NT2/D1 (cell line): ENCODE measurements around the gene TM4SF5.
A peak's percentile ranks its signal among the peaks of the same experiment; 100 is the strongest.

Experiments
- DNase-seq: peaks from one replicate; pipeline ENCODE4 v3.0.0-alpha.2; 2011; ENCODE audit warnings: low read depth, low spot score
- H3K27me3 ChIP-seq: 2 replicates; pipeline ENCODE4 v1.6.0; 2011; ENCODE audit warnings: mild to moderate bottlenecking; ENCODE audit not compliant: insufficient read length, insufficient read depth
- H3K36me3 ChIP-seq: 2 replicates; pipeline ENCODE4 v1.6.1; 2011; ENCODE audit warnings: mild to moderate bottlenecking, low read length, mixed read lengths; ENCODE audit not compliant: insufficient read depth, insufficient read length
- H3K4me1 ChIP-seq: 2 replicates; pipeline ENCODE4 v1.5.1; 2011; ENCODE audit not compliant: insufficient read depth, insufficient read length
- H3K4me3 ChIP-seq: 2 replicates; pipeline ENCODE4 v1.5.1; 2011; ENCODE audit warnings: low read depth; ENCODE audit not compliant: insufficient read length
- H3K9ac ChIP-seq: 2 replicates; pipeline ENCODE4 v1.6.0; 2011; ENCODE audit warnings: low read depth; ENCODE audit not compliant: insufficient read length
- H3K9me3 ChIP-seq: 2 replicates; pipeline ENCODE4 v1.5.1; 2011; ENCODE audit warnings: mild to moderate bottlenecking, low read length; ENCODE audit not compliant: insufficient read depth
- SUZ12 ChIP-seq: IDR thresholded peaks from 2 replicates; pipeline ENCODE4 v1.6.1; 2011; ENCODE audit not compliant: insufficient read length, insufficient read depth; ENCODE audit errors: extremely low read depth
- YY1 ChIP-seq: IDR thresholded peaks from 2 replicates; pipeline ENCODE4 v1.6.1; 2011; ENCODE audit not compliant: insufficient read length, insufficient read depth
- ZNF274 ChIP-seq: IDR thresholded peaks from 2 replicates; pipeline ENCODE4 v1.6.1; 2011; ENCODE audit warnings: mild to moderate bottlenecking, low read depth, low read length

The TM4SF5 gene

GRCh38 chr17:4771519-4772234 is at the start of gene TM4SF5:
Gene TM4SF5, plus strand, starts transcription at chr17:4771886. Its CDS starts 37 bp downstream, at chr17:4771923.
- no peak for DNase-seq
- peaks cover 3% of the 10 kb centered on the region for H3K4me1 ChIP-seq
- TF ChIP-seq SUZ12 (no peak), ZNF274 (no peak), YY1 (no peak)
- no peak within 1 kb of the TSS for H3K4me3 ChIP-seq
- H3K9me3 ChIP-seq, result no peaks in the 10 kb centered on the region
- no peaks in the 10 kb centered on the region for H3K36me3 ChIP-seq
- H3K27me3 ChIP-seq, result no peaks in the 10 kb centered on the region
- no peak within 1 kb of the TSS for H3K9ac ChIP-seq

GRCh38 chr17:4722678-4723240 is 48.9 kb upstream of the TM4SF5 start:
- Histone ChIP-seq H3K36me3 (peaks cover 13% of the 10 kb centered on the region), H3K4me1 (peaks cover 13% of the 10 kb centered on the region), H3K9me3 (no peaks in the 10 kb centered on the region), H3K4me3 (no peak overlapping the region), H3K9ac (no peak overlapping the region), H3K27me3 (no peaks in the 10 kb centered on the region)
- no peak for DNase-seq
- TF ChIP-seq SUZ12 (no peak), YY1 (no peak), ZNF274 (no peak)

- H3K36me3 ChIP-seq, result peaks cover 9% of the 10 kb centered on the region
- no peak for DNase-seq
- no peaks in the 10 kb centered on the region for H3K27me3 ChIP-seq
- TF ChIP-seq ZNF274 (no peak), YY1 (no peak), SUZ12 (no peak)
- no peaks in the 10 kb centered on the region for H3K9me3 ChIP-seq
- no peak overlapping the region for H3K9ac ChIP-seq
- peaks cover 9% of the 10 kb centered on the region for H3K4me1 ChIP-seq
- H3K4me3 ChIP-seq, result no peak overlapping the region
Measured at GRCh38 chr17:4724650-4725049, 47.0 kb upstream of the TM4SF5 start.

GRCh38 chr17:4725646-4726310 is 45.9 kb upstream of the TM4SF5 start:
- TF ChIP-seq YY1 (no peak), SUZ12 (no peak), ZNF274 (no peak)
- Histone ChIP-seq H3K36me3 (peaks cover 8% of the 10 kb centered on the region), H3K4me1 (peaks cover 3% of the 10 kb centered on the region), H3K27me3 (no peaks in the 10 kb centered on the region), H3K9me3 (no peaks in the 10 kb centered on the region), H3K4me3 (no peak overlapping the region), H3K9ac (no peak overlapping the region)
- no peak for DNase-seq

- TF ChIP-seq YY1, result no peak
- no peak for TF ChIP-seq SUZ12
- no peak for TF ChIP-seq ZNF274
- Histone ChIP-seq H3K27me3 (no peaks in the 10 kb centered on the region), H3K36me3 (peaks cover 3% of the 10 kb centered on the region), H3K4me1 (no peaks in the 10 kb centered on the region), H3K9ac (no peak overlapping the region), H3K4me3 (no peak overlapping the region), H3K9me3 (no peaks in the 10 kb centered on the region)
- no peak for DNase-seq
Measured at GRCh38 chr17:4728124-4728523, 43.6 kb upstream of the TM4SF5 start.

- Histone ChIP-seq H3K9ac (peak overlapping the region; percentile 8), H3K27me3 (peaks cover 5% of the 10 kb centered on the region), H3K36me3 (peaks cover 5% of the 10 kb centered on the region), H3K4me3 (no peak overlapping the region), H3K9me3 (no peaks in the 10 kb centered on the region), H3K4me1 (peaks cover under 1% of the 10 kb centered on the region)
- TF ChIP-seq YY1 (no peak), SUZ12 (no peak), ZNF274 (no peak)
- DNase-seq, result no peak
Measured at GRCh38 chr17:4733073-4733531, 38.6 kb upstream of the TM4SF5 start.
